HG02870 (cell line): ENCODE data around the gene CNOT6.
"Not testable (repeated sequence)": the region's sequence is repeated elsewhere in the genome, so short reads cannot be mapped to it uniquely, and the experiment has no call there.

Experiments
- ATAC-seq: cut with Tn5 transposase; IDR thresholded peaks from one replicate; pipeline ENCODE4 v1.9.1; 2021; ENCODE audit warnings: mild to moderate bottlenecking, moderate library complexity; ENCODE audit not compliant: unreplicated experiment

Gene CNOT6

DNA sequence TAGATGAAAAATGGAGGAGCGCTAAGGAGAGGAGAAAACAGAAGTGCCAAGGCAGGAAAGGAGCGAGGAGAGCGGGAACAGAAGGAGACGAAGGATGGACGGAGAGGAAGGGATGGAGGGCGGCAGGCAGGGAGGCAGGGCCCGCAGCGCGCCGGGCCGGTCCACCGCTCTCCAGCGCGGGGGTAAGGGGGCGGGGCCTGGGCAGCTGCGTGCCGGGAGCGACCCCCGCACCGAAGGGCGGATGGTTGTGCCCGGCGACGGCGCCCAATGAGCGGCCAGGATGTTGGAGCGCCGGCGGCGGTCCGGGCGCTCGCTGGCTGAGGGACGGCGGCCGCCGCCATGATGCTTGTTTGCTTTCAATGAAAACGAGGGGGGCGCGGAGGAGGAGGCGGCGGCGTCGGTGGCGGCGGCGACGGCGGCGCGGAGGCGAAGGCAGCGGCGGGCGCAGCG is at the start of gene CNOT6:
CNOT6 (plus strand) TSS at position 320 of the 450 bp plus-strand sequence. CDS start 34,898 bp downstream, outside the sequence.
- peak; percentile 83 for ATAC-seq

DNA sequence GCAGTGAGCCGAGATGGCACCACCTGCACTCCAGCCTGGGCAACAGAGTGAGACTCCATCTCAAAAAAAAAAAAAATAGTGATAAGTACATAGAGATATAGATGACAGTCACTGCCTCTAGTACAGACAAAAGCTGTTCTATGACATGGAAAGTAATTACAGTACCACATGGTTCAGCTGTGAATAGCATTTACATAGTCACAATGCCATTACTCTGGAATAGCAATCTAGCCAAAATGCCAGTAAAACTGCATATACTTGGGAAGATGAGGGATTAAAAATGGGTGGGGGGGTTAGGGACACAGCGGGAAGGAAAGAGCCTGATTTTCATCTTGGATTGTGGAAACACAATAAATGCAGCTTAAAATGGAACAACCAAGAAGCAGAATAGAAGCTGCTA is 39.4 kb upstream of the CNOT6 start:
- no peak for ATAC-seq

DNA sequence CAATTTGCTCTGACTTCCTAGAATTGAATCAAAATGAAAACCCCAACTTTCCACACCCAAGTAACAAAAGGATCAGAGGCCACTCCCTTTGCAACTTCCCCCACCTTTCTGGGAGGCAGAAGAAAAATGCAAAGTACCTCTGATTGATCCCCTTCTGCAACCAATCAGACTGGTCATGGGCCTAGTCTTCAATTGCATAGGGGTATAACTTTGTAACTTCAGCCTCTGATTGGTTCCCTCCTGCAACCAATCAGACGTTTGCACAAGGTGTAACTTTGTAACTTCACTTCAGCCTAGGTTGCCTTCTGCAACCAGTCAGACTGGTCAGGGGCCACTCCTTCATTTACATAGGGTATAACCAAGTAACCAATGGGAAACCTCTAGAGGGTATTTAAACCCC is 38.3 kb upstream of the CNOT6 start:
- no peak for ATAC-seq

DNA sequence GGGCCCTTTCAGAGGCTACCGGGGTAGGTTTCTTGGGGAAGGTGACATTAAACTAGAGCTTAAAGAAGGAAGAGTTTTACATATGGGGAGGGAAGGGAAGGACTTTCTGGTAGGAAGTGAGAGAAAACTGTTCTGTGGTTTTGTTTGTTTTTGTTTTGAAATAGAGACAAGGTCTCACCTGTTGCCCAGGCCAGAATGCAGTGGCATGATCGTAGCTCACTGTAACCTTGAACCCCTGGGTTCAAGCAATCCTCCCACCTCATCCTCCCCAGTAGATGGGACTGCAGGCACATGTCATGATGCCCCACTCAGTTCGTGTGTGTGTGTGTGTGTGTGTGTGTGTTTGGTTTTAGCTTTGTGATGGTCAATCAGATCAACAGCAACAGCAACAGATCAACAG is 37.4 kb upstream of the CNOT6 start:
- no peak for ATAC-seq

DNA sequence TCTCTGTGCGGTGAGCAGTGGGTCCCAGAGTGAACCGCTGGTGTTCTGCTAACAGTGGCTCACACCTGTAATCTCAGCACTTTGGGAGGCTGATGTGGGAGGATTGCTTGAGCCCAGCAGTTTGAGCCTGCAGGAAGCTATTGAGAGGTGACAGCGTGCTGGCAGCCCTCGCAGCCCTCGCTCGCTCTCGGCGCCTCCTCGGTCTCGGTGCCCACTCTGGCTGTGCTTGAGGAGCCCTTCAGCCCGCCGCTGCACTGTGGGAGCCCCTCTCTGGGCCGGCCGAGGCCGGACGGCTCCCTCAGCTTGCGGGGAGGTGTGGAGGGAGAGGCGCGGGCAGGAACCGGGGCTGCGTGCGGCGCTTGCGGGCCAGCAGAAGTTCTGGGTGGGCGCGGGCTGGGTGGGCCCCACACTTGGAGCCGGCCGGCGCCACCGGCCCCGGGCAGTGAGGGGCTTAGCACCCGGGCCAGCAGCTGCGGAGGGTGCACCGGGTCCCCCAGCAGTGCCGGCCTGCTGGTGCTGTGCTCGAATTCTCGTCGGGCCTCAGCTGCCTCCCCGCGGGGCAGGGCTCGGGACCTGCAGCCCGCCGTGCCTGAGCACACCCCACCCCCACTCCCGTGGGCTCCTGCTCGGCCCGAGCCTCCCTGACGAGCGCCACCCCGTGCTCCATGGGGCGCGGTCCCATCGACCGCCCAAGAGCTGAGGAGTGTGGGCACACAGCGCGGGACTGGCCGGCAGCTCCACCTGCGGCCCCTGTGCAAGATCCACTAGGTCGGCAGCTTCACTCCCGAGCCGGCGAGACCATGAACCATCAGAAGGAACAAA is 35.1 kb upstream of the CNOT6 start:
- not testable (repeated sequence) for ATAC-seq

DNA sequence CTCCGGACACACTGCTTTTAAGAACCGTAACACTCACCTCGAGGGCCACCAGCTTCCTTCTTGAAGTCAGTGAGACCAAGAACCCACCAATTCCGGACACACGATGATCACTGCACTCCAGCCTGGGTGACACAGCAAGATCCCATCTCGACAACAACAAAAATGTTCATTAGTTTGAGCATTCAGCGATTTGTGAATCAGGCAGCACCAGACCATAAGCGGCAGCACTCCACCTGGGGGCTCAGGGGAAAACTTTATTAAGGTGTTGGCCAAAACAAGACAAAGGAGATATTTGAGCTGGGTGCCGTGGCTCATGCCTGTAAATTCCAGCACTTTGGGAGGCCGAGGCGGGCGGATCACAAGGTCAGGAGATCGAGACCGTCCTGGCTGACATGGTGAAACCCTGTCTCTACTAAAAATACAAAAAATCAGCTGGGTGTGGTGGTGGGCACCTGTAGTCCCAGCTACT is 34.5 kb upstream of the CNOT6 start:
- not testable (repeated sequence) for ATAC-seq

DNA sequence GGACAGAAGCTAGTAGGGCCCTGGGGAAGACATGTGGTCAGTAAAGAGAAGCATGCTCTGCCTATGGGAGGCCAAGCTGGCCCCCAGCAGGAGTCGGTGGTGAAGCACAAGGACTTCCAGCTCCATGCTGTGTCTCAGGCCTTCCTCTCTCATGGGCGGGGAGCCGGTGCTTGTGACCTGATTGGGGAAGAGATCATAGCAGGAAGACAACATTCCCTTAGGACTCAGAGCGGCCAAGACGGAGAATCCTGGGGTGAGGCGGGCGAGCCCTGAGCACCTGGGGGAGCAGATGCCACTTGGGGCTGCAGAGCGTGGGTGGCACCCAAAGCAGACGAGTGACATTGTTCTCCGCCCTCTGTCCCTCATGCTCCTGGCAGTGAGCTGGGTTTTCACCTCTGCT is 33.3 kb upstream of the CNOT6 start:
- no peak for ATAC-seq

DNA sequence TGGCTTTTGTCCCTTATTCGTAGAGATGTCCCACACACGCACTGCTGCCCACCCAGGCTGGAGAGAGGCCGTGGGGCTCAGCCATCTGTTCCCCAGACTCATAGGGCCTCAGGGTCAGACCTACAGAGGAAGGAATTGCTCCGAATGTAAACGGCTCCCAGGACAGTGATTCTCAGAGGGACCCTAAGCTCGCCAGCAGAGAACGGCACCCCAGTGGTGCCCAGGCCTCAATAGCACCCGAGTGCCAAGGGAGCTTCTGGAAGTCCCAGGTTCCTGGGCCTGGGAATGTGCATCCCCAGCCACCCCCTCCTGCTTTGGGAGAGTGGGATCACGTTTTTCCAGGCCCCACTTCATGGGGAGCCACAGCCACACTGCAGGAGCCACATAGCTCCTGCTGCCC is 32.9 kb upstream of the CNOT6 start:
- ATAC-seq: no peak

DNA sequence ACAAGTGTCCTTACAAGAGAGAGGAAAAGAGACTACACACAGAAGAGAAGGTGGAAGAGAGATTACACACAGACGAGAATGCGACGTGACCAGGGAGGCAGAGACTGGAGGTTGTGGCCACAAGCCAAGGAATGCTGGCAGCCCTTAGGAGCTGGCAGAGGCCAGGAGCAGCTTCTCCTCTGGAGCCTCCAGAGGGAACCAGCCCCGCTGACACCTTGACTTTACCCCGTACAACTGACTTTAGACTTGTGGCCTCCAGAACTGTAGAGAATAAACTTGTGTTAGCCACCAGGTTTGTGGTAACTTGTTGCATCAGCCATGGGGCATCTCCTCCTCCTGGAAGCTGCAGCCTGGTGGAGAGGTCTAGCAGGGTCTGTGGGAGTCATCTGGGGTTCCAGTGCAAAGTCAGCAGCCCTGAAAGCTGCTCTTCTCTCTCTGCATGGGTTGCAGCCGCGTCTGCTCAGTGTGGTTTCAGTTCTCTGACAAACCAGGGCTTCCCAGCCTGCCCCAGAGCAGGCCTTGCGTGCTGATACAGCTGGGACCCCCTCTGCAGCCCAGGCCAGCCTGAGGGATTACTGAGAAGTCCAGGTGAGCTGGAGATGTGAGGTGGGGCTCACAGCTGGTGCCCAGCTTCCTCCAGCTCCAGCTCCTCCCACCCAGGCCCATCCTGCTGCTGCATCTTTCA is 30.8 kb upstream of the CNOT6 start:
- ATAC-seq: no peak

DNA sequence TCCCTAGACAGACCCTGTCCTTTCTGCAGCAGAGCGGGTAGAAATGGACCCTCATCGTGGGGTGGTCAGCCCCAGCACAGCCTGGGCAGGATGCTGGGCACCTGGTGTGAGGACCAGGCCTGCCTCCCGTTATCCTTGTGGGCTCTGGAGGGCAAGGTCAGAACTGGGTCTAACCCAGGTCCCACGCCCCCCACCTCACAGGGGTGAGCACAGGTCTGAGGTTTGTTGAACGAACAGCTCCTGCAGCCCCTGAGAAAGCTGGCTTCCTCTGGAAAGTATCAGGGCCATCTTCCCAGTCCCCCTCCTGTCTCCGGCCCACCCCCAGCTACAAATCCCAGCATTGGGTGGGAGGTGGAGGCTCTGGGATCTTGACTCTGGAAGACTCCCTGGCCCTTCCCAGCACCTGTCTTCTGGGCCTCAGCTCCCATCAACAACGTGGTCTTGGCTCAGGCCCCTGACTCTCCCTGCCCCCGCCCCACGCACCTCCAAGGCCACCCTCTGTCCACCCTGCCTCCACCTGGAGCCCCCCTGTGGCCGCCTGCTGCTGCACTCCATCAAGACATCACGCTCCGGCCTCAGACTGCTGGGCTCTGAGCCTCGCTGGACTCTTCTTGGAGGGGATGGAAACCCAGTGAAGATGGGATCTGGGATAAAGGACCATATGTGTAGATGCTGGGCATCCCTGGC is 30.1 kb upstream of the CNOT6 start:
- no peak for ATAC-seq

DNA sequence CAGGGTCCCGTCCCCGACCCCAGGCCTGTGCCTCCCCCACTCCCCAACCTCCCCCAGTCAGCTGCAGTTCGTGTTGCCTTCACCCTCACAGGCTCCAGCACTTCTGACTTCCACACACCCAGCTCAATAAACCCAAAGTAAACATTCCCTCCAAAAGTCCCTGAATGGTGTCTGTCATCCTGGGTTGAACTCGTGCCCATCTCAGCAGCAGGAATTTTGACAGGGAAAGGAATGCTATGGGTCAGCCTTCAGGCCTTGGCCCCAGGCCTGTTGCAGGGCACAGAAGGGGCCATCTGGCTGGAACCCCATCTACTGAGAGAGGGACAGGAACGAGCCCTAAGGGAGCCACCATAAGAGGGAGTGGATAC is 29.6 kb upstream of the CNOT6 start:
- no peak for ATAC-seq

DNA sequence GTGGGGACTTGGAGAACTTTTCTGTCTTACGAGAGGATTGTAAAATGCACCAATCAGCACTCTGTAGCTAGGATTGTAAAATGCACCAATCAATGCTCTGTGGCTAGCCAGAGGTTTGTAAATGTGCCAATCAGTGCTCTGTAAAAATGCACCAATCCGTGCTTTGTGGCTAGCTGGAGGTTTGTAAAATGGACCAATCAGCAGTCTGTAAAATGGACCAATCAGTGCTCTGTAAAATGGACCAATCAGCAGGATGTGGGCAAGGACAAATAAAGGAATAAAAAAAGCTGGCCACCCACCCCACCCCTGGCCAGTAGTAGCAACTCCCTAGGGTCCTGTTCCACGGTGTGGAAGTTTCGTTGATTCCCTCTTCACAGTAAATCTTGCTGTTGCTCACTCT is 29.1 kb upstream of the CNOT6 start:
- not testable (repeated sequence) for ATAC-seq

DNA sequence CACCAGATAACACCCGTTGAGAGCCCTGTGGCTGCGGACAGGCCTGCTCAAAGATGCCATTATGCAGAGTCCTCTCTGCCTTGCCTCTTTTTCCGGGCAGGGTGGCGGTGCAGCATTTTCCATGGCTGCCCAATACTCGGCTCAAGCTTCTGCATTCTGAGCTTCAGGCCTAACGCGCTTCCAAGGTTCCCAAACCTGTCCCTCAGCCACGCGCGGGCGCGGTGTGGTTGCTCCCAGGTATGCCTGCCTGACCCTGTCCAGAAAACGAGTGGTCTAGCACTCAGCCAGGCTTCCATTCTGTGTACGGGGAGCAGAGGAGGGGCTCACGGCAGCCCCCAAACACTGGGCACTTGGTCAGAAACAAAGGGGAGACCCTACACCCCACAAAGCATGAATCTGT is 27.9 kb upstream of the CNOT6 start:
- no peak for ATAC-seq

DNA sequence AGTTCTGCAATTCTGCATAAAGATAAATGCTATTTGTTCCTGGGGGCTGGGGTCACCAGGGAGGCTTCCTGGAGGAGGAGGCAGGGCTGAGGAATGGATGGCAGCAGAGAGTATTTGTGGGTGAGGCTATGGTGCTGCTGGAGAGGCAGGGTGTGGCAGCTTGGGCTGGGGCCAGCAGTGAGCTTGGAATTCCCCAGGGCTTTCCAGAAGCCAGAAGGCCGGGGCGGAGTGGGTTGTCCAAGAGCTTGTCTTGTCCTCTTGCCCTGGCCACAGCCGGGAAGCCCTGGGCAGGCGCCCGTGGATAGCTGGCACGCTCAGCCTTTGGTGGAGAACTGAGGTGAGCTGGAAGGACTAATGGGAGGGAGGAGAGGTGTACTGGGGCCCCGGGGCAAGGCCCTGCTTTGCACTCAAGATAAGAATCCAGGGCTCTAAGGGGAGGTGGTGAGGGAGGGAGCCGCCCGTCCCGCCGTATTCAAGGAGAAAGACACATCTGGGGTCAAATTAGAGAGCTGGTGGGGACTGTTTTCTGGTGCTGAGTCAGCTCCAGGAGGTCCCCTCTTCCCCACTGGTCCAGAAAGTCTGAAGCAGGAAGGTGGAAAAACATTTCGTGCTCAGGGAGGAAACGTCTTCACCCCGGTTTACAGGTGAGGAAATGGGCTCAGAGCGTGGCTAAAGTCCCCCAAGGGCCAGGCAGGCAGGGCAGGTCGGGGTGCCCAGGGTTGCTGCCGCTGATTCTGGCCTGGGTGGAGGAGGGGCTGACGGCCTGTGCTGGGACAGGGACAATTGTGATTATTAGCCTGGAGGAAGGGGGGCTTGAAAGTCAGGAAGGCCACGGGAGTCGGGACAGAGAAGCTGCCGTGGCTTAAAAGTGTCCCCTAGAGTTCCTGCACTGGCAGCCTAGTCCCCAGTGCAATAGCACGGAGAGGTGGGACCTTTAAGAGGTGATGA is 26.9 kb upstream of the CNOT6 start:
- ATAC-seq: no peak

DNA sequence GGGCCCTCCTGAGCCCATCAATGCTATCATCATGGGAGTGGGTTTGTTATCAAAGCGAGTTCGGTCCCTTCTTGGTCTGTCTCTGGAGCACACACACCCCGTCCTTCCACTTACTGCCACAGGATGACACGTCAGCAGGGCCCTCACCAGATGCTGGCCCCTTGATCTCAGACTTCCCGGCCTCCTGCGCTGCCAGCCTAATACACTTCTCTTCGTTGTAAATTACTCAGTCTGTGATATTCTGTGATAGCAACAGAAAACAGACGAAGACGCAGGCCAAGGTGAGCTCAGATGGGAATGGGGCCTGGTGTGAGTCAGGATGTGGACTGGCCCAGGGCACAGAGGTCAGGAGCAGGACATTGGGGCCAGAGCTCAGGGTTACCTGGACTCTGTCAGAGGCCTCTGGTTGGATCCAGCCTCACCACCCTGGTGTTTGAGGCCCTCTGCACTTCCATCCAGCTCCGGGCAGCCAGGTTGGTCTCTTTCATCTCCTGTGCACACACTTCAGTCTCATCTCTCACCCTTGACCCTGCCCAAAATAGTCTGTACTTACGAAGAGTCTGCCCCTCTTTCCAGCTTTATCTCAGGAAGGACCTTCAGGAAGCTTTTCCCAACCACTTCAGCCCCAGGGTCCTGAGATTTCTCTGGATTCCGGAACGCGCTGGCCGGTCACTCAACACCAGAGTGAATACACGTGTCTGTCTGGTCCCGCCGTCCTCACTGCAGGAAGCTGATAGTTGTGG is 26.0 kb upstream of the CNOT6 start:
- ATAC-seq: no peak

DNA sequence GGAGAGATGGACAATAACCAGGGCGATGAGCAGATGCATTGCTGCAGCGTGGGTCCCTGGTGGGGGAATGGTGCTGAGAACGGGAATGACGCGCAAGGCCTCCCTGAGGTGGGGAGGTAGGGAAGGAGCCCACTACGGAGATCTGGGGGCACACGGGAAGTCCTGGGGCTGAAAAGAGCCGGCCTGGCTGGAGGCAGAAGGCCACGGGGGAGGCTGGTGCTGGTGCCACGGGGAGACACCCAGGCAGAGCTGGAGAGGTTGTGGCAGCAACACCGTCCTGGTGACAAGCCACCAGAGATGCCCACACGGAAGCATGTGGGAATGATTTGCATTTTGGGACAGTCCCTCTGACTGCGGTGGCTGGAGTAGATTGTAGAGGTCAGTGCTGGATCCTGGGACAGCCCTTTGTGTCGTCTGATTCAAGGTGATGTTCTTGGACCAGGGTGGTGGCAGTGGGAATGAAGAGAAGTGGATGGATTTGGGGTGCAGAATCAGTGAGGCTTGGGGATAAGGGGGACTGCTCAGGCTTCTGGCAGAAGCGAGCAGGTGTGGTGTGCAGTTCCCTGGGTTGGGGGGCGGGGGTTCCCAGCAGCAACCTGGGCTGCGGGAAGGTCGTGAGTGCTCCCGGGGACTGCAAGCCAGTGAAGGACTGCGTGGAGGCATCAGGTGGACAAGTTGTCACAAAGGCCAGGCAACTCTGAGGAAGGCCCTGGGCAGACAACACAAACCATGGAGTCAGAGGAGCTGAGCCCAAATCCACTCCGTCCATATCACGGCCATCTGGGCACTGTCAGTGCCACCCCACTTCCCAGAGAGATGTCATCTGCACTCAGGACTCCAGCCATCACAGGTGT is 25.2 kb upstream of the CNOT6 start:
- no peak for ATAC-seq

DNA sequence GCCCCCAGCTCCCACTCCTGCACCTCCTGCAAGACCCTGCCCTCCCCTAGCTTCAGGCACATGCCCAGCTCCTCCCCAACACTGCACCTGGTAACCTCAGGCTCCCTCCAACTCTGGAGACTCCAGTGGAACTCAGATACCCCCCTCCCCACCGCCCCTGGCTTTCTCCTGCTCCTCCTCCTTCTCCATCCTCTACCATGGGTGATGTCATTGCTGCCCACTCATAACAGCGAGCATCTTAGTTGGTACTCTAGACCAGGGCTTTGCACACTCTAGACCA is 24.7 kb upstream of the CNOT6 start:
- no peak for ATAC-seq

DNA sequence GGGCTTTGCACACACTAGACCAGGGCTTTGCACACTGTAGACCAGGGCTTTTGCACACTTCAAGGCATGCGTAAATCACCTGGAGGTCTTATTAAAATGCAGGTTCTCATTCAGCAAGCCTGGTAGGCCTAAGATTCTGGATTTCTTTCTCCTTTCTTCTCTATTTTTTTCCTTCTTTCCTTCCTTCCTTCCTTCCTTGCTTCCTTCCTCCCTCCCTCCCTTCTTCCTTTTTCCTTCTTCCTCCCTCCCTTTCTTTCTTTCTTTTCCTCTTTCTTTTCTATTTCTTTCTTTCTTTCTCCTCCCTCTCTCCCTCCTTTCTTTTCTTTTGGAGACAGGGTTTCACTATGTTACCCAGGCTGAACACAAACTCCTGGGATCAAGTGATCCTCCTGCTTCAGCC is 24.3 kb upstream of the CNOT6 start:
- ATAC-seq: no peak

DNA sequence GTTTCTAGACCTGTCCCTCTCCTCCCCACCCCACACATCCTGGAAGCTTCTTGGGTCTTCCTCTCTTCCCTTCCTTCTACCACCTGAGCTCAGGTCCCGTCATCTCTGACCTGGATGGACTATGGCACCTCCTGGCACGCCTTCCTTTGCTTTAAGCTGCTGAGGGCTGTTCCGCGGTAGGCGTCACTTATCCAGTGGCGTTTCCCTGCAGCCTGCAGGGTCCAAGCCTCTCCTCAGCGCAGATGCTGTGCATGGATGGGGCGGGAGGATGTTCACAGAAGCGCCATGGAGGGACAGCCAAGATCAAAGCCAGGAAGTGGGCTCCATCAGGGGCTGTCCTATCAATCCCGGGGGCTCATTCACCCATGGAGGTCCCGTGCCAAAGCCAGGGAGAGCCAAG is 23.8 kb upstream of the CNOT6 start:
- ATAC-seq: no peak
